HG02588 (cell line): ENCODE data around the gene IQSEC1.
A peak's percentile ranks its signal among the peaks of the same experiment; 100 is the strongest.

Experiments
- ATAC-seq: cut with Tn5 transposase; IDR thresholded peaks from one replicate; pipeline ENCODE4 v1.9.1; 2021; ENCODE audit warnings: mild to moderate bottlenecking, moderate library complexity; ENCODE audit not compliant: unreplicated experiment

The IQSEC1 gene

GRCh38 chr3:13018561-13019242 lies 54.5 kb downstream of the IQSEC1 start:
- ATAC-seq, result no peak

GRCh38 chr3:13018043-13018451 lies 55.2 kb downstream of the IQSEC1 start:
- no peak for ATAC-seq

GRCh38 chr3:13017361-13018042 lies 55.7 kb downstream of the IQSEC1 start:
- no peak for ATAC-seq

GRCh38 chr3:13016721-13017255 lies 56.4 kb downstream of the IQSEC1 start:
- no peak for ATAC-seq

GRCh38 chr3:13016083-13016720 lies 57.0 kb downstream of the IQSEC1 start:
- ATAC-seq, result peak; percentile 29

- ATAC-seq, result peak; percentile 26
Observed at GRCh38 chr3:13015286-13016082, 57.7 kb downstream of the IQSEC1 start.

- ATAC-seq, result no peak
Observed at GRCh38 chr3:13014755-13015285, 58.4 kb downstream of the IQSEC1 start.

GRCh38 chr3:13013994-13014754 lies 59.1 kb downstream of the IQSEC1 start:
- no peak for ATAC-seq

GRCh38 chr3:13013566-13013965 lies 59.7 kb downstream of the IQSEC1 start:
- no peak for ATAC-seq

GRCh38 chr3:13013151-13013561 lies 60.1 kb downstream of the IQSEC1 start:
- ATAC-seq, result no peak

- peak; percentile 36 for ATAC-seq
Observed at GRCh38 chr3:13012221-13012691, 61.0 kb downstream of the IQSEC1 start.

- ATAC-seq, result peak; percentile 46
Observed at GRCh38 chr3:13011573-13012220, 61.5 kb downstream of the IQSEC1 start.

- ATAC-seq, result no peak
Observed at GRCh38 chr3:13010780-13011572, 62.3 kb downstream of the IQSEC1 start.

GRCh38 chr3:13009946-13010315 lies 63.3 kb downstream of the IQSEC1 start:
- ATAC-seq, result no peak

- no peak for ATAC-seq
Observed at GRCh38 chr3:13009132-13009945, 63.9 kb downstream of the IQSEC1 start.

GRCh38 chr3:13008155-13008995 lies 64.9 kb downstream of the IQSEC1 start:
- ATAC-seq, result no peak
